Ishikawa (cell line): Measurements from ENCODE around the gene DAB2.

Experiments used
- CEBPB ChIP-seq: IDR thresholded peaks from 2 replicates; pipeline ENCODE4 v1.6.1; 2012
- CREB1 ChIP-seq: IDR thresholded peaks from 2 replicates; pipeline ENCODE4 v1.6.1; 2012; ENCODE audit warnings: low read depth
- EGR1 ChIP-seq: IDR thresholded peaks from 2 replicates; pipeline ENCODE4 v1.6.1; 2012
- EP300 ChIP-seq: IDR thresholded peaks from 2 replicates; pipeline ENCODE4 v1.6.1; 2012; ENCODE audit warnings: borderline replicate concordance
- FOXM1 ChIP-seq: IDR thresholded peaks from 2 replicates; pipeline ENCODE4 v1.6.1; 2012; ENCODE audit warnings: low read depth, borderline replicate concordance
- MAX ChIP-seq: IDR thresholded peaks from 2 replicates; pipeline ENCODE4 v1.6.1; 2012
- NFIC ChIP-seq: IDR thresholded peaks from 2 replicates; pipeline ENCODE4 v1.6.1; 2012
- RAD21 ChIP-seq: IDR thresholded peaks from 2 replicates; pipeline ENCODE4 v1.6.1; 2012; ENCODE audit warnings: low read depth
- REST ChIP-seq: IDR thresholded peaks from 2 replicates; pipeline ENCODE4 v1.6.1; 2012; ENCODE audit warnings: low read depth, mild to moderate bottlenecking
- TAF1 ChIP-seq: IDR thresholded peaks from 2 replicates; pipeline ENCODE4 v1.6.1; 2012; ENCODE audit warnings: low read depth, mild to moderate bottlenecking
- TCF12 ChIP-seq: IDR thresholded peaks from 2 replicates; pipeline ENCODE4 v1.6.1; 2012; ENCODE audit warnings: low read depth
- TEAD4 ChIP-seq: IDR thresholded peaks from 2 replicates; pipeline ENCODE4 v1.6.1; 2012
- USF1 ChIP-seq: IDR thresholded peaks from 2 replicates; pipeline ENCODE4 v1.6.1; 2012
- YY1 ChIP-seq: IDR thresholded peaks from 2 replicates; pipeline ENCODE4 v1.6.1; 2012; ENCODE audit warnings: low read depth
- ZBTB7A ChIP-seq: IDR thresholded peaks from 2 replicates; pipeline ENCODE4 v1.6.1; 2012; ENCODE audit warnings: low read depth

DAB2 gene

GRCh38 chr5:39369123-39369815 is 55.5 kb downstream of the DAB2 start:
- TF ChIP-seq TEAD4 (no peak), EP300 (no peak), TCF12 (no peak), NFIC (no peak), CREB1 (no peak), YY1 (no peak), TAF1 (no peak), RAD21 (no peak), ZBTB7A (no peak)

GRCh38 chr5:39368116-39368515 is 56.7 kb downstream of the DAB2 start:
- TF ChIP-seq EP300 (no peak), YY1 (no peak), TEAD4 (no peak), EGR1 (no peak), TAF1 (no peak), TCF12 (no peak), USF1 (no peak)

GRCh38 chr5:39367711-39368110 is 57.1 kb downstream of the DAB2 start:
- TF ChIP-seq MAX (no peak), USF1 (no peak), TEAD4 (no peak), NFIC (no peak), CREB1 (no peak)

- TF ChIP-seq RAD21: no peak
Measured at GRCh38 chr5:39364367-39364766, 60.4 kb downstream of the DAB2 start, which contains the start of gene C9. Gene C9 (minus strand): TSS chr5:39364495. CDS start chr5:39364464, 31 bp downstream.

GRCh38 chr5:39363217-39363616 is 61.6 kb downstream of the DAB2 start:
- TF ChIP-seq EGR1: no peak
- TF ChIP-seq CREB1: no peak
- TF ChIP-seq CEBPB: no peak
- TF ChIP-seq REST: no peak
- no peak for TF ChIP-seq EP300
- no peak for TF ChIP-seq YY1
- no peak for TF ChIP-seq RAD21
- TF ChIP-seq TEAD4: no peak
- TF ChIP-seq TAF1: no peak

GRCh38 chr5:39362646-39363045 is 62.1 kb downstream of the DAB2 start:
- TF ChIP-seq EGR1: no peak
- no peak for TF ChIP-seq RAD21
- no peak for TF ChIP-seq NFIC
- TF ChIP-seq CREB1: no peak
- no peak for TF ChIP-seq YY1
- no peak for TF ChIP-seq MAX
- no peak for TF ChIP-seq EP300
- no peak for TF ChIP-seq FOXM1
- TF ChIP-seq REST: no peak
- TF ChIP-seq TCF12: no peak
- TF ChIP-seq TEAD4: no peak
- no peak for TF ChIP-seq USF1
- TF ChIP-seq CEBPB: no peak
- TF ChIP-seq TAF1: no peak
- TF ChIP-seq ZBTB7A: no peak
